SK-N-MC (cell line): Measurements from ENCODE around the gene RFXANK.

ENCODE experiments used
- DNase-seq: peaks from one replicate; pipeline ENCODE4 v3.0.0-alpha.2; 2011; ENCODE audit warnings: low read depth, low spot score
- H3K27ac ChIP-seq: fragments of 200-600 bp; sonication (generic); 2 replicates; pipeline ENCODE4 v1.5.1; 2016; ENCODE audit warnings: mixed run types
- H3K36me3 ChIP-seq: fragments of 200-600 bp; sonication (generic); 2 replicates; pipeline ENCODE4 v1.6.1; 2017; ENCODE audit warnings: antibody characterized with exemption, low read length, mixed read lengths; ENCODE audit not compliant: insufficient read depth
- H3K4me3 ChIP-seq: fragments of 200-600 bp; sonication (generic); 2 replicates; pipeline ENCODE4 v1.5.1; 2016
- H3K9ac ChIP-seq: fragments of 200-600 bp; sonication (generic); 2 replicates; pipeline ENCODE4 v1.8.0; 2017; ENCODE audit warnings: mixed run types, mixed read lengths; ENCODE audit not compliant: insufficient read length
- H3K9me3 ChIP-seq: fragments of 200-600 bp; sonication (generic); 2 replicates; pipeline ENCODE4 v1.6.1; 2017; ENCODE audit warnings: low read depth, mild to moderate bottlenecking, antibody characterized with exemption, low read length, moderate library complexity, mixed read lengths
- EZH2 ChIP-seq: fragments of 200-600 bp; sonication (generic); IDR thresholded peaks from one replicate; pipeline ENCODE4 v1.6.1; 2017; ENCODE audit warnings: antibody characterized with exemption
- FOXP2 ChIP-seq: optimal IDR thresholded peaks from 2 replicates; pipeline ENCODE3; 2011; ENCODE audit warnings: mild to moderate bottlenecking, moderate library complexity; ENCODE audit not compliant: insufficient read depth; ENCODE audit errors: extremely low read length, control extremely low read depth
- POLR2AphosphoS5 ChIP-seq: IDR thresholded peaks from 2 replicates; pipeline ENCODE4 v1.6.1; 2012; ENCODE audit warnings: mild to moderate bottlenecking, low read depth, low read length, borderline replicate concordance

RFXANK gene

DNA sequence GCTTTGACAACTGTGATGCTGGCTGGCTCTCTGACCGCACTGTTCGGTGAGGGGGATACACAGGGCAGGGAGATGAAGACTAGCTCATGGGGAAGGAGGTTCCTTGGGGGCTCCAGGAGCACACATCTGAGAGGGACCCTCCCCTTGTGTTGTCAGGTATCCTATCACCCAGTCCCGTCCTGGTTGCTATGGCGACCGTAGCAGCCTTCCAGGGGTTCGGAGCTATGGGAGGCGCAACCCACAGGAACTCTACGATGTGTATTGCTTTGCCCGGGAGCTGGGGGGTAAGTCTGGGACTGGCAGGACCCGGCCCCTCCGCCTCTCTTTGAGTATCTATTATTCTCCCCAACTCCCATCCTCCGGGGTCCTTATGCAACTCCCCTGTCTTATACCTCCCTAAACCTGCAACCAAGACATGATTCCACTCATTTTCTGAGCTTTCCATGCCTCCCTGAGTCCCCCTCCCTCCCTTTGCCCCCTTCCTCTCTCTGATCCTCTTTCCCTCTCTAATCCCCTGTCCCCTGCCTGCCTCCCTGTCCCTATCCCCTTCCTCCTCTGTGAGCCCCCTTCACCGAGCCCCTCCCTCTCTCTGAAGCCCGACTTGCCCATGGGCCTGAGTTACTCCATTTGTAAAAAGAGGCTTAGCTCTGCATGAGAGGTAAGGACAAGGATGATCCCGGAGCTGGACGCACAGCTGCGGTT is 32.2 kb downstream of the RFXANK start:
- H3K9ac ChIP-seq, result no peak overlapping the region
- DNase-seq, result no peak
- no peak overlapping the region for H3K27ac ChIP-seq
- TF ChIP-seq FOXP2, result no peak
- TF ChIP-seq EZH2, result no peak
- TF ChIP-seq POLR2AphosphoS5, result no peak
- no peaks in the 10 kb centered on the region for H3K36me3 ChIP-seq
- H3K4me3 ChIP-seq, result no peak overlapping the region
- H3K9me3 ChIP-seq, result no peaks in the 10 kb centered on the region

DNA sequence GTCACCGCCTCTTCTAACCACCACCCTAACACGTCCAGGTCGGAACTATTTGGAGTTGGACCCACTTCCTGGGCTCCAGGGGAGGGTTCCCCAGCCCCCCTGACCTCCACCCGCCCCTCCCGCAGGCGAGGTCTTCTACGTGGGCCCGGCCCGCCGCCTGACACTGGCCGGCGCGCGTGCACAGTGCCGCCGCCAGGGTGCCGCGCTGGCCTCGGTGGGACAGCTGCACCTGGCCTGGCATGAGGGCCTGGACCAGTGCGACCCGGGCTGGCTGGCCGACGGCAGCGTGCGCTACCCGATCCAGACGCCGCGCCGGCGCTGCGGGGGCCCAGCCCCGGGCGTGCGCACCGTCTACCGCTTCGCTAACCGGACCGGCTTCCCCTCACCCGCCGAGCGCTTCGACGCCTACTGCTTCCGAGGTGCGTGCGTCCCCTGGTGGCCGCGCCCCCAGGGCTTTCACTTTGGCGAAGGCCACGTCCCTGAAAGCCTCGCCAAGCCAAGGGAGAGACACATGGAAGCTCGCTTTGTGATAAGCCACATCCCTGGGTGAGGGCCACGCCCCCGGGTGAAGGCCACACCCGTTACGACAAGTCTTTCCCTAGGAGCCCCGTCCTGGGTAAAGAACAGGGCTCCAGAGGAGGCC is 32.9 kb downstream of the RFXANK start:
- Histone ChIP-seq H3K36me3 (no peaks in the 10 kb centered on the region), H3K9ac (no peak overlapping the region), H3K4me3 (peak overlapping the region; percentile 57), H3K9me3 (no peaks in the 10 kb centered on the region), H3K27ac (no peak overlapping the region)
- no peak for TF ChIP-seq EZH2
- TF ChIP-seq FOXP2, result no peak
- TF ChIP-seq POLR2AphosphoS5, result no peak
- DNase-seq, result no peak

DNA sequence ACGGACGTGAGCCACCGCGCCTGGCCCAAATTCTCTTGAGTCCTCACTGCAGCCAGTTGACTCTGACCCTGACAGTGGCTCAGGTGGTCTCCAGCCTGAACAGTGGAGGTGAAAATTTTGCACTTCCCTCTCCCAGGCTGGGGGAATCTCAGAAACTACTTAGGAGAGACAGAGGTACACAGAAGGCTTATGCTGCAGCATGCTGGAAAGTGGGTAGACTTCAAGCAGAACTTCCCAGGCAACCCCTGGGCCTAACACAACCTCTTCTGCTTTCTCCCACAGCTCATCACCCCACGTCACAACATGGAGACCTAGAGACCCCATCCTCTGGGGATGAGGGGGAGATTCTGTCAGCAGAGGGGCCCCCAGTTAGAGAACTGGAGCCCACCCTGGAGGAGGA is 34.1 kb downstream of the RFXANK start:
- no peak overlapping the region for H3K9ac ChIP-seq
- H3K36me3 ChIP-seq, result no peaks in the 10 kb centered on the region
- TF ChIP-seq FOXP2 (no peak), POLR2AphosphoS5 (no peak), EZH2 (no peak)
- no peaks in the 10 kb centered on the region for H3K9me3 ChIP-seq
- H3K27ac ChIP-seq, result no peak overlapping the region
- no peak for DNase-seq
- H3K4me3 ChIP-seq, result no peak overlapping the region

DNA sequence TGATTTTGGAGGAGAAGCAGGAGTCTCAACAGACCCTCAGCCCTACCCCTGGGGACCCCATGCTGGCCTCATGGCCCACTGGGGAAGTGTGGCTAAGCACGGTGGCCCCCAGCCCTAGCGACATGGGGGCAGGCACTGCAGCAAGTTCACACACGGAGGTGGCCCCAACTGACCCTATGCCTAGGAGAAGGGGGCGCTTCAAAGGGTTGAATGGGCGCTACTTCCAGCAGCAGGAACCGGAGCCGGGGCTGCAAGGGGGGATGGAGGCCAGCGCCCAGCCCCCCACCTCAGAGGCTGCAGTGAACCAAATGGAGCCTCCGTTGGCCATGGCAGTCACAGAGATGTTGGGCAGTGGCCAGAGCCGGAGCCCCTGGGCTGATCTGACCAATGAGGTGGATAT is 34.6 kb downstream of the RFXANK start:
- Histone ChIP-seq H3K4me3 (no peak overlapping the region), H3K36me3 (no peaks in the 10 kb centered on the region), H3K27ac (no peak overlapping the region), H3K9ac (no peak overlapping the region), H3K9me3 (no peaks in the 10 kb centered on the region)
- TF ChIP-seq EZH2, result no peak
- TF ChIP-seq POLR2AphosphoS5, result no peak
- TF ChIP-seq FOXP2, result no peak
- DNase-seq, result no peak

DNA sequence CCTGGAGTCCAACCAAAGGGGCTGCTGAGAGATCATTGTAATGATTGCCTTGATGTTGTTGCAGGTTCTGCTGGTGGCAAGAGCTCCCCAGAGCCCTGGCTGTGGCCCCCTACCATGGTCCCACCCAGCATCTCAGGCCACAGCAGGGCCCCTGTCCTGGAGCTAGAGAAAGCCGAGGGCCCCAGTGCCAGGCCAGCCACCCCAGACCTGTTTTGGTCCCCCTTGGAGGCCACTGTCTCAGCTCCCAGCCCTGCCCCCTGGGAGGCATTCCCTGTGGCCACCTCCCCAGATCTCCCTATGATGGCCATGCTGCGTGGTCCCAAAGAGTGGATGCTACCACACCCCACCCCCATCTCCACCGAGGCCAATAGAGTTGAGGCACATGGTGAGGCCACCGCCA is 35.2 kb downstream of the RFXANK start:
- TF ChIP-seq EZH2, result no peak
- no peak for TF ChIP-seq POLR2AphosphoS5
- no peak for TF ChIP-seq FOXP2
- Histone ChIP-seq H3K9me3 (no peaks in the 10 kb centered on the region), H3K4me3 (no peak overlapping the region), H3K9ac (no peak overlapping the region), H3K36me3 (no peaks in the 10 kb centered on the region), H3K27ac (no peak overlapping the region)
- DNase-seq, result no peak

DNA sequence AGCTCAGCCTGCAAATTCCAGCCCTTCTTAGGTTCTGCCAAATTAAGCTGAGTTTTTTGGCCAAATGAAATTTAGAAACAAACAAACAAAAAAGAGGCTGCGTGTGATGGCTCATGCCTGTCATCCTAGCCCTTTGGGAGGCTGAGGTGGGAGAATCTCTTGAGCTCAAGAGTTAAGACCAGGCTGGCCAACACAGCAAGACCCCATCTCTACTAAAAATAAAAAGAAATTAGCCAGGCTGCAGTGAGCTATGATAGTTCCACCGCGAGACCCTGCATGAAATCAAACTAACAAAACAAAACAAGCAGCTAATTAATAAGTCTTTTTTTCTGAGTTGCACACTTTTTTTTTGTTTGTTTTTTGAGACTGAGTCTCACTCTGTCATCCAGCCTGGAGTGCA is 37.6 kb downstream of the RFXANK start:
- Histone ChIP-seq H3K4me3 (no peak overlapping the region), H3K36me3 (no peaks in the 10 kb centered on the region), H3K27ac (no peak overlapping the region), H3K9ac (no peak overlapping the region), H3K9me3 (no peaks in the 10 kb centered on the region)
- TF ChIP-seq FOXP2 (no peak), EZH2 (no peak), POLR2AphosphoS5 (no peak)
- DNase-seq, result no peak

DNA sequence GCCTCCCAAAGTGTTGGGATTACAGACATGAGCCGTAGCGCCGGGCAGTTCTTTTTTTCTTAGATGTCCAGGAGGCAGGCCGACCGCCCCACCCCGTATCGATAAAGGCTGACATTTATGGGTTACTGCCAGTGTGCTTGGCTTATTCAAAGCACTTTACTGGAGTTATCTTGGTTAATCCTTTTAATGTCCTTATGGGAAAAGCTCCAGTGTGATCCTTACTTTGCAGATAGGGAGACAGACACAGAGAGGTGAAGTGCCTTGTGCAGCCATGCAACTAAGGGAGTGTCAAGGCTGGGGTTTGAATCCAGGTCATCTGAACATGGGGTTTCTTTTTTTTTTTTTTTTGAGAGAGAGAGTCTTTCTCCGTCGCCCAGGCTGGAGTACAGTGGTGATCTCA is 38.9 kb downstream of the RFXANK start:
- Histone ChIP-seq H3K4me3 (no peak overlapping the region), H3K9ac (no peak overlapping the region), H3K27ac (no peak overlapping the region), H3K9me3 (no peaks in the 10 kb centered on the region), H3K36me3 (no peaks in the 10 kb centered on the region)
- no peak for TF ChIP-seq POLR2AphosphoS5
- TF ChIP-seq EZH2, result no peak
- TF ChIP-seq FOXP2, result no peak
- DNase-seq, result no peak

DNA sequence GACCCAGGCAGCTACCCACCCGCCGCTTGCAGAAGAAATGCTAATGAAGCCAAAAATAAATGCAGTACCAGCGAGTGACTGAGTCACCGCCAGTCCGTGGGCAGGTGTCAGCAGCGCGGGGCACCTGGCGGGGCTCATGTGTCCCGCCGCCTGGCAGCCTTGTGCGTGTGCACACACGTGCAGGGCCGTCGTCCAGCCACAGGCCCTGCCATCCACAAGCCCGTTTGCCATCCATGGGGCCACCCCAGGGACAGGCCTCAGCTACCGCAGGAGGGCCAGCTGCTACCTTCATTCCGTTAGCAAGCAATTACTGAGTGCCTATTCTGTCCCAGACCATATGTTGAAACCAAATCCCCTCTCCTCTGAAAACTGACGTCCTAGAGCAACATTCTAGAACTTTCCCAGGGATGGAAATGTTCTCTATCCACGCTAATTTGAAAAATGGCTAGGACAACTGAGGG is 40.2 kb downstream of the RFXANK start:
- no peak overlapping the region for H3K4me3 ChIP-seq
- H3K36me3 ChIP-seq, result no peaks in the 10 kb centered on the region
- no peaks in the 10 kb centered on the region for H3K9me3 ChIP-seq
- H3K27ac ChIP-seq, result no peak overlapping the region
- TF ChIP-seq FOXP2, result no peak
- TF ChIP-seq EZH2, result no peak
- TF ChIP-seq POLR2AphosphoS5, result no peak
- no peak overlapping the region for H3K9ac ChIP-seq
- DNase-seq, result no peak

DNA sequence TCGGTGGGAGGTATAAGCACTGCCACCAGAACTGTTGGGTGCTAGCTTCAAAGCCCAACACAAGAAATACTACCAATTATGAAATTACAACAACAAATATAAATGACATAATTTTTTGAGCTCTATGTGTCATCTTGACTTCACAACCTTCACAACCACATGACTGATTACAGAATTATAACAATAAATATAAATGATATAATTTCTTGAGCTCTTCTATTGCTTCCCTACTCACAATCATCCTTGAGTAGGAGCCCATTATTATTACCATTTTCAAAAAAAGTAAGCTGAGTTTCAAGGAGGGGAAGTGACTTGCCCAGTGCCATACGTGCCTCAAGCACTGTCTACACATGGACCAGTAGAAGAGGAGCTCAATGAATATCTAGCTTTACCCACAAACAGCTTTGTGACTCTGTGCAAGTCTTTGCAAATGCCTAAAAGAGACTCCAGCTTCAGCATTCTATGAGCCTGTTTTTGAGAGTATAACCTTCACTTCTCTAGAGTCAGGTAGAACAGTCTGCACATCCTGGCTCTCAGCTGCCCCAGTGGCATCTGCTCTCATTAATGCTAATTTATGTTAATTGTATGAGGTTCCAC is 42.3 kb downstream of the RFXANK start:
- Histone ChIP-seq H3K9ac (no peak overlapping the region), H3K9me3 (no peaks in the 10 kb centered on the region), H3K36me3 (no peaks in the 10 kb centered on the region), H3K27ac (no peak overlapping the region), H3K4me3 (no peak overlapping the region)
- no peak for DNase-seq
- TF ChIP-seq FOXP2 (no peak), EZH2 (no peak), POLR2AphosphoS5 (no peak)
